H9 (cell line): Measurements from ENCODE around the gene MAPK8IP1. TPM values are rescaled to one million over a fixed set of nuclear protein-coding genes. Genes with fewer than 3 reads are reported as not detected.

ENCODE experiments used
- DNase-seq: peaks from one replicate; pipeline ENCODE4 v3.0.0-alpha.2; 2017
- H2AFZ ChIP-seq: one replicate; pipeline ENCODE4 v1.6.1; 2013; ENCODE audit warnings: mild to moderate bottlenecking, low read length, control low read depth, moderate library complexity
- H2AK5ac ChIP-seq: 2 replicates; pipeline ENCODE4 v1.6.1; 2013; ENCODE audit warnings: low read length, control low read depth, mixed read lengths; ENCODE audit not compliant: insufficient read length
- H2BK120ac ChIP-seq: one replicate; pipeline ENCODE4 v1.6.1; 2013; ENCODE audit warnings: low read depth, mild to moderate bottlenecking, low read length, control low read depth, inconsistent platforms; ENCODE audit not compliant: poor library complexity, severe bottlenecking
- H2BK12ac ChIP-seq: 2 replicates; pipeline ENCODE4 v1.6.1; 2013; ENCODE audit warnings: low read length, control low read depth, mixed read lengths, low read depth; ENCODE audit not compliant: insufficient read length
- H2BK15ac ChIP-seq: 2 replicates; pipeline ENCODE4 v1.6.1; 2013; ENCODE audit warnings: low read depth, low read length, control low read depth
- H2BK20ac ChIP-seq: one replicate; pipeline ENCODE4 v1.6.1; 2013; ENCODE audit warnings: low read depth, mild to moderate bottlenecking, low read length, control low read depth, inconsistent platforms; ENCODE audit not compliant: poor library complexity, severe bottlenecking
- H2BK5ac ChIP-seq: 2 replicates; pipeline ENCODE4 v1.6.1; 2013; ENCODE audit warnings: low read length, control low read depth, mixed read lengths; ENCODE audit not compliant: insufficient read length
- H3K14ac ChIP-seq: 2 replicates; pipeline ENCODE4 v1.6.1; 2013; ENCODE audit warnings: low read length, control low read depth; ENCODE audit not compliant: insufficient read depth
- H3K18ac ChIP-seq: 2 replicates; pipeline ENCODE4 v1.6.1; 2013; ENCODE audit warnings: low read depth, mild to moderate bottlenecking, mixed read lengths, low read length, control low read depth; ENCODE audit not compliant: insufficient read length
- H3K23ac ChIP-seq: 2 replicates; pipeline ENCODE4 v1.6.1; 2013; ENCODE audit warnings: low read length, control low read depth, mixed read lengths, low read depth; ENCODE audit not compliant: insufficient read length
- H3K23me2 ChIP-seq: 2 replicates; pipeline ENCODE4 v1.6.1; 2013; ENCODE audit warnings: low read depth, mild to moderate bottlenecking, mixed read lengths, low read length, control low read depth; ENCODE audit not compliant: insufficient read length, poor library complexity, severe bottlenecking
- H3K27ac ChIP-seq: 2 replicates; pipeline ENCODE4 v1.5.1; 2013; ENCODE audit warnings: low read length, control low read depth, mixed read lengths, low read depth; ENCODE audit not compliant: insufficient read length
- H3K27me3 ChIP-seq: 2 replicates; pipeline ENCODE4 v1.6.1; 2013; ENCODE audit warnings: low read length, control low read depth, inconsistent platforms; ENCODE audit not compliant: insufficient read depth
- H3K4ac ChIP-seq: 2 replicates; pipeline ENCODE4 v1.6.1; 2013; ENCODE audit warnings: low read depth, mild to moderate bottlenecking, control low read depth, inconsistent platforms, low read length, moderate library complexity
- H3K4me1 ChIP-seq: 2 replicates; pipeline ENCODE4 v1.6.1; 2013; ENCODE audit warnings: low read length, control low read depth, inconsistent platforms; ENCODE audit not compliant: insufficient read depth
- H3K4me2 ChIP-seq: 2 replicates; pipeline ENCODE4 v1.6.1; 2013; ENCODE audit warnings: low read length, control low read depth, mixed read lengths; ENCODE audit not compliant: insufficient read length, insufficient read depth
- H3K56ac ChIP-seq: 2 replicates; pipeline ENCODE4 v1.6.1; 2013; ENCODE audit warnings: low read depth, mild to moderate bottlenecking, mixed read lengths, low read length, control low read depth; ENCODE audit not compliant: insufficient read length
- H3K79me1 ChIP-seq: 2 replicates; pipeline ENCODE4 v1.6.1; 2013; ENCODE audit warnings: low read depth, mild to moderate bottlenecking, moderate library complexity, low read length, control low read depth, inconsistent platforms; ENCODE audit not compliant: insufficient read depth, poor library complexity, severe bottlenecking
- H3K79me2 ChIP-seq: 2 replicates; pipeline ENCODE4 v1.6.1; 2013; ENCODE audit warnings: low read length, control low read depth, inconsistent platforms; ENCODE audit not compliant: insufficient read depth
- H3K9ac ChIP-seq: 2 replicates; pipeline ENCODE4 v1.6.1; 2013; ENCODE audit warnings: low read length, control low read depth, mixed read lengths; ENCODE audit not compliant: insufficient read length; ENCODE audit errors: extremely low read depth
- H3K9me3 ChIP-seq: one replicate; pipeline ENCODE4 v1.6.1; 2013; ENCODE audit warnings: low read depth, low read length, inconsistent platforms; ENCODE audit not compliant: control insufficient read depth
- H3T11ph ChIP-seq: one replicate; pipeline ENCODE4 v1.6.1; 2013; ENCODE audit warnings: mild to moderate bottlenecking, low read length, control low read depth, inconsistent platforms
- H4K20me1 ChIP-seq: one replicate; pipeline ENCODE4 v1.6.1; 2013; ENCODE audit not compliant: control insufficient read depth, insufficient read length, insufficient read depth
- H4K5ac ChIP-seq: 2 replicates; pipeline ENCODE4 v1.6.1; 2013; ENCODE audit warnings: low read depth, mild to moderate bottlenecking, mixed read lengths, low read length, control low read depth; ENCODE audit not compliant: insufficient read length
- H4K8ac ChIP-seq: replicated peaks from 2 replicates; pipeline ENCODE4 v1.6.1; 2013; ENCODE audit warnings: low read length, control low read depth, mixed read lengths, low read depth; ENCODE audit not compliant: insufficient read length
- H4K91ac ChIP-seq: 2 replicates; pipeline ENCODE4 v1.6.1; 2013; ENCODE audit warnings: low read depth, mild to moderate bottlenecking, moderate library complexity, mixed read lengths, low read length, control low read depth; ENCODE audit not compliant: insufficient read length
- H3K27ac Mint-ChIP-seq, 3 experiments: 2 replicates in 2 of 3; 3 replicates in 1 of 3; pipeline ENCODE4 v1.8.0; 2020 to 2021; ENCODE audit warnings: mixed read lengths in 3 of 3, mild to moderate bottlenecking in 1 of 3, moderate library complexity in 1 of 3
- H3K27me3 Mint-ChIP-seq: 2 replicates; pipeline ENCODE4 v1.8.0; 2021; ENCODE audit warnings: low read depth, mild to moderate bottlenecking, moderate library complexity, mixed read lengths
- H3K36me3 Mint-ChIP-seq, 3 experiments: 2 replicates in 2 of 3; 3 replicates in 1 of 3; pipeline ENCODE4 v1.8.0; 2020 to 2021; ENCODE audit warnings: low read depth in 3 of 3, mixed read lengths in 3 of 3; ENCODE audit not compliant: insufficient read depth in 1 of 3
- H3K4me1 Mint-ChIP-seq, 2 experiments: 2 replicates each; pipeline ENCODE4 v1.8.0; 2020; ENCODE audit warnings: mixed read lengths in 2 of 2
- H3K4me3 Mint-ChIP-seq, 2 experiments: 2 replicates in 1 of 2; 3 replicates in 1 of 2; pipeline ENCODE4 v1.8.0; 2020 to 2021; ENCODE audit warnings: mild to moderate bottlenecking in 2 of 2, mixed read lengths in 2 of 2, moderate library complexity in 1 of 2
- H3K9me3 Mint-ChIP-seq, 2 experiments: 2 replicates in 1 of 2; 3 replicates in 1 of 2; pipeline ENCODE4 v1.8.0; 2020; ENCODE audit warnings: mild to moderate bottlenecking in 2 of 2, mixed read lengths in 2 of 2, moderate library complexity in 1 of 2
- WGBS: extraction: QIAGEN DNeasy Blood & Tissue Kit; methylation state at CpG from one replicate; pipeline ENCODE4 v1.1.7; 2013; ENCODE audit warnings: missing lambda C conversion rate, low lambda C conversion rate, mixed read lengths; ENCODE audit not compliant: insufficient read length; ENCODE audit errors: extremely low coverage; 5-methylcytosine and 5-hydroxymethylcytosine counted together
- total RNA-seq: library from RNA; stranded (reverse); gene quantifications from 2 replicates; pipeline ENCODE4 v1.2.1, GENCODE V29; 2021
- TF ChIP-seq, protein P1 (sequence below): fragments of 200-600 bp; sonication (generic); conservative IDR thresholded peaks from 3 replicates; pipeline ENCODE4 v1.8.0; 2021; ENCODE audit warnings: antibody characterized with exemption, mild to moderate bottlenecking

Gene MAPK8IP1
- total RNA-seq, 1 experiment from 2014 or later = 30.2 TPM

DNA sequence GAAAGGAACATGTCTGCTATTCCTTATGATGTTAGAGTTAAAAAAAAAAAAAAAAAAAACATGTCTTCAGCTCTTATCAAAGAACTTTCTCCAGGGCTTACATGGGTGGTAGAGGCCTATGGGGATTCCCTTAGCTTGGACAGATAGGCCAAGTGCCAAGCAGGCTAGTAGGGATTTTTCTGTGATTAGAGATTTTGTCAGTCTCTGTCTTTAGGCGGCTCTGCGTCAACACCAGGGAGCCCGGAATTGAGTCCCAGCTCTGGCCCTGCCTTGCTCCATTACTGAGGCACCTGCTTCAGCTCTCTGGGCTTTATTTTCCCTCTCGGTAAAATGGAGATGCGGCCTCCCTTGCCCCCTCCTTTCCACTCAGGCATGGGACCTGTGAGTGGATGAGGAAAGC, 25.1 kb upstream of the MAPK8IP1 start:
- Histone ChIP-seq H3K4ac (no peak overlapping the region), H3K79me1 (no peaks in the 10 kb centered on the region), H2BK12ac (no peak overlapping the region), H3K14ac (no peak overlapping the region), H4K91ac (no peak overlapping the region), H2BK15ac (no peak overlapping the region), H3K27ac (no peak overlapping the region), H3K23ac (no peak overlapping the region), H3K18ac (no peak overlapping the region), H3T11ph (no peak overlapping the region), H3K9ac (no peak overlapping the region), H4K20me1 (no peaks in the 10 kb centered on the region), H3K27me3 (no peaks in the 10 kb centered on the region), H4K8ac (no peak overlapping the region), H3K4me1 (peaks cover 4% of the 10 kb centered on the region), H2AFZ (no peak overlapping the region), H3K9me3 (no peaks in the 10 kb centered on the region), H2AK5ac (no peak overlapping the region), H3K56ac (no peak overlapping the region), H4K5ac (no peak overlapping the region), H2BK120ac (no peak overlapping the region), H3K79me2 (no peaks in the 10 kb centered on the region), H3K23me2 (no peaks in the 10 kb centered on the region), H2BK5ac (no peak overlapping the region), H2BK20ac (no peak overlapping the region), H3K4me2 (no peak overlapping the region)
- H3K4me3 Mint-ChIP-seq = no peak overlapping the region
- DNase-seq = no peak
- H3K27me3 Mint-ChIP-seq = no peaks in the 10 kb centered on the region
- H3K27ac Mint-ChIP-seq = no peak overlapping the region; a peak in 1 of 7 replicates
- TF ChIP-seq, protein P1, sequence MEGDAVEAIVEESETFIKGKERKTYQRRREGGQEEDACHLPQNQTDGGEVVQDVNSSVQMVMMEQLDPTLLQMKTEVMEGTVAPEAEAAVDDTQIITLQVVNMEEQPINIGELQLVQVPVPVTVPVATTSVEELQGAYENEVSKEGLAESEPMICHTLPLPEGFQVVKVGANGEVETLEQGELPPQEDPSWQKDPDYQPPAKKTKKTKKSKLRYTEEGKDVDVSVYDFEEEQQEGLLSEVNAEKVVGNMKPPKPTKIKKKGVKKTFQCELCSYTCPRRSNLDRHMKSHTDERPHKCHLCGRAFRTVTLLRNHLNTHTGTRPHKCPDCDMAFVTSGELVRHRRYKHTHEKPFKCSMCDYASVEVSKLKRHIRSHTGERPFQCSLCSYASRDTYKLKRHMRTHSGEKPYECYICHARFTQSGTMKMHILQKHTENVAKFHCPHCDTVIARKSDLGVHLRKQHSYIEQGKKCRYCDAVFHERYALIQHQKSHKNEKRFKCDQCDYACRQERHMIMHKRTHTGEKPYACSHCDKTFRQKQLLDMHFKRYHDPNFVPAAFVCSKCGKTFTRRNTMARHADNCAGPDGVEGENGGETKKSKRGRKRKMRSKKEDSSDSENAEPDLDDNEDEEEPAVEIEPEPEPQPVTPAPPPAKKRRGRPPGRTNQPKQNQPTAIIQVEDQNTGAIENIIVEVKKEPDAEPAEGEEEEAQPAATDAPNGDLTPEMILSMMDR = no peak
- WGBS = no CpG with 5 or more reads among the region's 5 CpGs
- H3K36me3 Mint-ChIP-seq = peaks cover 8 to 53% (median 50%) of the 10 kb centered on the region in 3 experiments; a peak in 6 of 7 replicates
- H3K9me3 Mint-ChIP-seq = no peaks in the 10 kb centered on the region
- H3K4me1 Mint-ChIP-seq = peaks cover 11 to 27% of the 10 kb centered on the region in 2 experiments
